PC-3 (cell line): ENCODE measurements around the gene CAMSAP1. TPM values are rescaled to one million over a fixed set of nuclear protein-coding genes. Genes with fewer than 3 reads are reported as not detected.
A peak's percentile ranks its signal among the peaks of the same experiment; 100 is the strongest.

Source experiments
- ATAC-seq: fragments of 200-7000 bp; cut with Tn5 transposase; 2 replicates; pipeline ENCODE4 v1.9.1; 2020; ENCODE audit warnings: mild to moderate bottlenecking, moderate library complexity
- BruUV-seq: library from RNA; stranded (reverse); fragments of 400-500 nt; replicated peaks from 2 replicates; lab custom pipeline; 2021; lab: Mats Ljungman, UMichigan
- CTCF ChIA-PET: fragments of 300-600 bp; sonication (Branson Sonifier 250); formaldehyde crosslinking; loops from one replicate; lab custom pipeline; 2022; ENCODE audit warnings: antibody characterized with exemption; lab: Charles Lee
- POLR2A ChIA-PET: fragments of 300-600 bp; sonication (Branson Sonifier 250); formaldehyde crosslinking; loops from one replicate; lab custom pipeline; 2022; ENCODE audit warnings: antibody characterized with exemption; ENCODE audit not compliant: unreplicated experiment; lab: Charles Lee
- DNase-seq: peaks from one replicate; pipeline ENCODE4 v3.0.0-alpha.2; 2015
- H2AFZ ChIP-seq: fragments of 300-600 bp; sonication (generic); 2 replicates; pipeline ENCODE4 v1.6.0; 2016; ENCODE audit warnings: antibody characterized with exemption, low read length
- H3F3A ChIP-seq: fragments of 300-600 bp; sonication (generic); one replicate; pipeline ENCODE4 v1.6.0; 2017; ENCODE audit warnings: antibody characterized with exemption, low read length, control low read depth, mild to moderate bottlenecking; ENCODE audit not compliant: unreplicated experiment
- H3K27ac ChIP-seq: fragments of 300-600 bp; sonication (generic); 2 replicates; pipeline ENCODE4 v1.5.1; 2016; ENCODE audit warnings: mild to moderate bottlenecking, low read length
- H3K27me3 ChIP-seq: fragments of 300-600 bp; sonication (generic); 2 replicates; pipeline ENCODE4 v1.6.1; 2016; ENCODE audit warnings: low read length, mixed read lengths
- H3K36me3 ChIP-seq: fragments of 300-600 bp; sonication (generic); 2 replicates; pipeline ENCODE4 v1.6.1; 2016; ENCODE audit warnings: low read depth, mixed run types, low read length, mixed read lengths
- H3K4me1 ChIP-seq: fragments of 300-600 bp; sonication (generic); 2 replicates; pipeline ENCODE4 v1.5.1; 2016; ENCODE audit warnings: low read length; ENCODE audit not compliant: insufficient read depth
- H3K4me2 ChIP-seq: fragments of 300-600 bp; sonication (generic); 2 replicates; pipeline ENCODE4 v1.6.0; 2016; ENCODE audit warnings: low read length
- H3K4me3 ChIP-seq: fragments of 300-600 bp; sonication (generic); 2 replicates; pipeline ENCODE4 v1.5.1; 2016; ENCODE audit warnings: mild to moderate bottlenecking, low read length, mixed read lengths
- H3K79me2 ChIP-seq: fragments of 300-600 bp; sonication (generic); 2 replicates; pipeline ENCODE4 v1.6.1; 2017; ENCODE audit warnings: low read length, mixed read lengths
- H3K9ac ChIP-seq: fragments of 300-600 bp; sonication (generic); 2 replicates; pipeline ENCODE4 v1.6.0; 2016; ENCODE audit warnings: mild to moderate bottlenecking, low read length
- H3K9me2 ChIP-seq: fragments of 300-600 bp; sonication (generic); replicated peaks from 2 replicates; pipeline ENCODE4 v1.6.1; 2016; ENCODE audit warnings: mixed run types, low read length, mixed read lengths
- H3K9me3 ChIP-seq: fragments of 300-600 bp; sonication (generic); 2 replicates; pipeline ENCODE4 v1.6.1; 2016; ENCODE audit warnings: low read length, mixed read lengths
- H4K20me1 ChIP-seq: fragments of 300-600 bp; sonication (generic); 2 replicates; pipeline ENCODE4 v1.6.1; 2016; ENCODE audit warnings: low read length, mixed read lengths
- EZH2 ChIP-seq: fragments of 300-600 bp; sonication (generic); IDR thresholded peaks from one replicate; pipeline ENCODE4 v1.6.1; 2017; ENCODE audit warnings: antibody characterized with exemption, mild to moderate bottlenecking, low read length; ENCODE audit not compliant: unreplicated experiment
- EZH2phosphoT487 ChIP-seq: fragments of 300-600 bp; sonication (generic); IDR thresholded peaks from 2 replicates; pipeline ENCODE4 v1.6.1; 2018; ENCODE audit warnings: mild to moderate bottlenecking, antibody characterized with exemption, low read length, borderline replicate concordance
- intact Hi-C: fragments of 100-400 bp; cut with micrococcal nuclease; formaldehyde crosslinking; loops from 2 replicates; pipeline ENCODE4 v1.9.0; 2023
- total RNA-seq: library from RNA; depleted of rRNA; stranded (reverse); fragments of >200 nt; gene quantifications from 2 replicates; pipeline ENCODE4 v1.2.3, GENCODE V29; 2014
- TF ChIP-seq, protein P1 (sequence below): fragments of 300-600 bp; sonication (generic); conservative IDR thresholded peaks from 2 replicates; pipeline ENCODE4 v1.5.1; 2017; ENCODE audit warnings: antibody characterized with exemption, low read depth, mild to moderate bottlenecking, low read length

Gene CAMSAP1
- total RNA-seq, 1 experiment from 2014 or later: 16.4 TPM

DNA sequence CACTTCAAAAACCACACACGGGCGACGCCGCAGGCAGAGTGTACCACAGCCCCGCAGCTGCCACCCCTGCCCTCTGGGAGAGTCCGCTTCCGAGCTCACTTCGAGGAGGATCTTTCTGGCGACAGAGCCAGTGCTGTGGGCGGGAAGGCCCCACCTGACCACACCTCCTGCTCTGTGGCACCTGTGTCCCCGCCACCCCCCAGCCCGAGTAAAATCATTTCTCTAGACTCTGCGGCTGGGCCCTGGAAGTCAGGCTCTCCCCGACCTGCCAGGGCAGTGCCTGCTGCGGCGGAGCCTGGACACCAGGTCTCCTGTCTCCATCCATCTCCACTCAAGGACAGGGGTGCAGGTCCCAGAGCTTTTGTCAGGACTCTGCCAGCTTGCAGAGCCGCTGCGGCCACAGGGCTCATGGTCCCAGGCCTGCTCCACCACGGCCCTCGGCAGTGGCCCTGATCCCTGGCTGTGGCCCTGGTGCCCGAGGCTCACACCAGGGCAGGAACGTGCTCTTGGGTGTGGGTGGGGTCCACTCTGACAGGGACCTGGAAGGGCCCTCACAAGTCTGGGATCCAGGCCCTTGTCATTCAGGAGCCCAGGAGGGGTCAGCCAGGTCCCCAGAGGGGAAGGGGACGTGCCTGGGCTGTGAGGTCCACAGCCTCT, 20.9 kb upstream of the CAMSAP1 start:
- ATAC-seq (no peak), DNase-seq (no peak)
- no peaks in the 10 kb centered on the region for H3F3A ChIP-seq
- no TSS peak for BruUV-seq
- H4K20me1 ChIP-seq: no peaks in the 10 kb centered on the region
- intact Hi-C loops: no loop called here
- peaks cover 17% of the 10 kb centered on the region for H3K4me1 ChIP-seq
- H3K79me2 ChIP-seq: no peaks in the 10 kb centered on the region
- H3K9ac ChIP-seq: no peak overlapping the region
- no peak overlapping the region for H3K4me3 ChIP-seq
- no peak overlapping the region for H3K4me2 ChIP-seq
- no peaks in the 10 kb centered on the region for H3K9me3 ChIP-seq
- TF ChIP-seq, protein P1, sequence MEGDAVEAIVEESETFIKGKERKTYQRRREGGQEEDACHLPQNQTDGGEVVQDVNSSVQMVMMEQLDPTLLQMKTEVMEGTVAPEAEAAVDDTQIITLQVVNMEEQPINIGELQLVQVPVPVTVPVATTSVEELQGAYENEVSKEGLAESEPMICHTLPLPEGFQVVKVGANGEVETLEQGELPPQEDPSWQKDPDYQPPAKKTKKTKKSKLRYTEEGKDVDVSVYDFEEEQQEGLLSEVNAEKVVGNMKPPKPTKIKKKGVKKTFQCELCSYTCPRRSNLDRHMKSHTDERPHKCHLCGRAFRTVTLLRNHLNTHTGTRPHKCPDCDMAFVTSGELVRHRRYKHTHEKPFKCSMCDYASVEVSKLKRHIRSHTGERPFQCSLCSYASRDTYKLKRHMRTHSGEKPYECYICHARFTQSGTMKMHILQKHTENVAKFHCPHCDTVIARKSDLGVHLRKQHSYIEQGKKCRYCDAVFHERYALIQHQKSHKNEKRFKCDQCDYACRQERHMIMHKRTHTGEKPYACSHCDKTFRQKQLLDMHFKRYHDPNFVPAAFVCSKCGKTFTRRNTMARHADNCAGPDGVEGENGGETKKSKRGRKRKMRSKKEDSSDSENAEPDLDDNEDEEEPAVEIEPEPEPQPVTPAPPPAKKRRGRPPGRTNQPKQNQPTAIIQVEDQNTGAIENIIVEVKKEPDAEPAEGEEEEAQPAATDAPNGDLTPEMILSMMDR: no peak
- no peak for TF ChIP-seq EZH2phosphoT487
- TF ChIP-seq EZH2: no peak
- H2AFZ ChIP-seq: no peak overlapping the region
- no peaks in the 10 kb centered on the region for H3K36me3 ChIP-seq
- no peaks in the 10 kb centered on the region for H3K9me2 ChIP-seq
- H3K27ac ChIP-seq: no peak overlapping the region
- ChIA-PET POLR2A (no interaction called here), CTCF (no interaction called here)
- H3K27me3 ChIP-seq: no peaks in the 10 kb centered on the region

DNA sequence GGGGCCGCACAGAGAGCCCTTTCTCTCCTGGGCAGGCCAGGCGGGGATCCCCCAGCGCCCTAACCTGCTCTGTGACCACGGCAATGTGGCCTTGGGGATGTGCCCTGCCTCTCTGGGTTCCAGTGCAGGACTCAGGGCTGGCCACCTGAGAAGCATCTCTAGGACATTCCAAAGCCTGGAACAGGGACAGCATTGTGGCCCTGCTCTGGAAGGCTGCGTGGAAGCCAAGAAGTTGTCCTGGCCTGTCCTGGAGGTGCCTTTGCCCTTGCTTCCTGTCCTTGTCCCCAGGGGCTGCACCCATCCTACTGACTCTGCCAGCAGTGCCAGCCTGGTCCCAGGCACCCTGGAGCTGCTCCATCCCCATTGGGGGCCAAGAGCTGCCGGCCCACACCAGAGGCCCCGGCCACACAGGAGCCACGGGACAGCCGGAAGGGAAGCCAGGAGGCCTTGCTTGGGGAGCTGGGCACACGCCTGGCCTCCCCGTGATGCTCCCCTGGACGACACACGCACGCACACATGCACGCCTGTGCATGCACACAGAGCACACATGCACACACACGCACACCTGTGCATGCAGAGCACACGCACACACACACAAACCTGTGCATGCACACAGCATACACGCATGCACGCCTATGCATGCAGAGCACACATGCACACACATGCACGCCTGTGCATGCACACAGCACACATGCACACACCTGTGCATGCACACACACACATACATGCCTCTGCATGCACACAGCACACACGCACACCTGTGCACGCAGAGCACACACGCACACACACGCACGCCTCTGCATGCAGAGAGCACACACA, 20.1 kb upstream of the CAMSAP1 start:
- intact Hi-C loops: loop anchor here (2.0 kb wide), 1 partner anchor 25 kb away; no protein-coding TSS in a partner anchor
- CTCF ChIA-PET: no interaction called here
- Histone ChIP-seq H4K20me1 (no peaks in the 10 kb centered on the region), H3K4me2 (peak overlapping the region; percentile 64), H3K9me2 (no peaks in the 10 kb centered on the region), H3K27me3 (no peaks in the 10 kb centered on the region), H3K9me3 (no peaks in the 10 kb centered on the region), H3F3A (no peaks in the 10 kb centered on the region), H3K4me3 (no peak overlapping the region; the same call in 1 of the 2 replicates), H3K9ac (peak overlapping the region; percentile 24; the same call in 1 of the 2 replicates), H2AFZ (no peak overlapping the region), H3K36me3 (no peaks in the 10 kb centered on the region), H3K79me2 (no peaks in the 10 kb centered on the region), H3K4me1 (peaks cover 17% of the 10 kb centered on the region), H3K27ac (peak overlapping the region; percentile 64)
- BruUV-seq: no TSS peak
- no peak for DNase-seq
- peak; percentile 43 for ATAC-seq
- POLR2A ChIA-PET: no interaction called here
- TF ChIP-seq, protein P1: no peak
- TF ChIP-seq EZH2 (no peak), EZH2phosphoT487 (no peak)
